ENCODE results near the gene AHCY. TPM values are rescaled to one million over a fixed set of nuclear protein-coding genes. Genes with fewer than 3 reads are reported as not detected.

AHCY gene
- total and polyA plus RNA-seq, 2 donors (not counting 1 experiment from before 2014, with no cell fraction given): 68.4 to 78.3 TPM

GRCh38 chr20:34235875-34236274 is 67.3 kb downstream of the AHCY start:
- Histone ChIP-seq H3K27me3 (ENCODE audit: control insufficient read depth, insufficient read depth, low read length) (peaks cover 12% of the 10 kb centered on the region), H3K9me3 (ENCODE audit: control insufficient read depth, insufficient read depth, low read depth, low read length) (no peaks in the 10 kb centered on the region), H3K27ac (ENCODE audit: insufficient read depth, low read length) (no peak overlapping the region), H3K9ac (ENCODE audit: insufficient read depth, low read length) (no peak overlapping the region), H3K79me2 (ENCODE audit: control insufficient read depth, insufficient read depth, low read length) (no peaks in the 10 kb centered on the region), H2AFZ (ENCODE audit: low read length) (no peak overlapping the region), H3K4me3 (replicated peaks in 1 of 4; ENCODE audit: control extremely low read depth in 1 of 4, insufficient read depth in 1 of 4, low read depth in 3 of 4, low read length in 4 of 4) (no peak overlapping the region), H3K36me3 (ENCODE audit: control insufficient read depth, insufficient read depth, low read length) (no peaks in the 10 kb centered on the region), H3K4me2 (ENCODE audit: extremely low read depth, insufficient read depth, low read length) (no peak overlapping the region), H3K4me1 (ENCODE audit: control insufficient read depth, extremely low read depth, insufficient read depth, low read length) (no peaks in the 10 kb centered on the region), H4K20me1 (ENCODE audit: control insufficient read depth, extremely low read depth, insufficient read depth, low read length) (no peaks in the 10 kb centered on the region)
- no peak for TF ChIP-seq CTCF (conservative IDR thresholded peaks at IDR 0.05 in 1 of 2, IDR thresholded peaks at IDR 0.05 in 1 of 2; ENCODE audit: low read depth in 1 of 2, low read length in 2 of 2)
- no peak for DNase-seq (ENCODE audit: low read depth in 2 of 2)

- Histone ChIP-seq H3K27me3 (ENCODE audit: control insufficient read depth, insufficient read depth, low read length) (peaks cover 4% of the 10 kb centered on the region), H3K9ac (ENCODE audit: insufficient read depth, low read length) (no peak overlapping the region), H2AFZ (ENCODE audit: low read length) (no peak overlapping the region), H4K20me1 (ENCODE audit: control insufficient read depth, extremely low read depth, insufficient read depth, low read length) (no peaks in the 10 kb centered on the region), H3K79me2 (ENCODE audit: control insufficient read depth, insufficient read depth, low read length) (no peaks in the 10 kb centered on the region), H3K4me1 (ENCODE audit: control insufficient read depth, extremely low read depth, insufficient read depth, low read length) (no peaks in the 10 kb centered on the region), H3K9me3 (ENCODE audit: control insufficient read depth, insufficient read depth, low read depth, low read length) (no peaks in the 10 kb centered on the region), H3K27ac (ENCODE audit: insufficient read depth, low read length) (no peak overlapping the region), H3K36me3 (ENCODE audit: control insufficient read depth, insufficient read depth, low read length) (no peaks in the 10 kb centered on the region), H3K4me3 (replicated peaks in 1 of 4; ENCODE audit: control extremely low read depth in 1 of 4, insufficient read depth in 1 of 4, low read depth in 3 of 4, low read length in 4 of 4) (no peak overlapping the region), H3K4me2 (ENCODE audit: extremely low read depth, insufficient read depth, low read length) (no peak overlapping the region)
- TF ChIP-seq EZH2 (IDR thresholded peaks at IDR 0.05; ENCODE audit: low read length, missing control alignments): no peak
- TF ChIP-seq CTCF (conservative IDR thresholded peaks at IDR 0.05 in 1 of 2, IDR thresholded peaks at IDR 0.05 in 1 of 2; ENCODE audit: low read depth in 1 of 2, low read length in 2 of 2): no peak
- no peak for DNase-seq (ENCODE audit: low read depth in 2 of 2)
These were observed 69.5 kb downstream of the AHCY start for GRCh38 chr20:34233687-34234086.

DNA sequence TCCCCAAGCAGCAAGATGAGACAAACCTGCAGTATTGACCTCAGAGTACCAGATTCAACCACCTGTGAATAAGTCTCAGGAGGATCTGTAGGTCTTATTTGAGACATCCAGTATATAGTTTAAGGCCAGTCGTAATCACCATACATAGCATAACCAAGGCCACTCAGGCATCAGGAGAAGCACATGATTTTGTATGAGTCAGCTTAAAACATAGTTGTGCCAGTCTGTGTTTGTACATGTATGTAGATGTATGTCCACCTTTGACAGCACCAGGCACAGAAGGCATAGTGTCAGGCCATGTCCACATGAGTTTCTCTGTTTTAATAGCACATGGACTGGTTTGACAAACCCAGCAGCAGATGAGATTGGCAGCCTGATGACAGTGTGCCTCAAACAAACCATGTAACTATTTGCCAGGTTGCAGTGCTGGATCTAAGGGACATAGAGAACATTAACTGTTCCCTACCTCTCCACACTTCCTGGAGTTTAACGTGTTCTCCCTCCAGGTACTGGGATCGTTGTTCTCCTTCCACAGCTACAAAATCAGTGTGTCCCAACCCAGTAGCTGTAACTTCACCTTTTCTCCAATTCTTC is 70.6 kb downstream of the AHCY start:
- no peak overlapping the region for H3K9ac ChIP-seq (ENCODE audit: insufficient read depth, low read length)
- no peak for DNase-seq (ENCODE audit: low read depth in 2 of 2)
- H2AFZ ChIP-seq (ENCODE audit: low read length): no peak overlapping the region
- no peaks in the 10 kb centered on the region for H3K79me2 ChIP-seq (ENCODE audit: control insufficient read depth, insufficient read depth, low read length)
- TF ChIP-seq CTCF (conservative IDR thresholded peaks at IDR 0.05 in 1 of 2, IDR thresholded peaks at IDR 0.05 in 1 of 2; ENCODE audit: low read depth in 1 of 2, low read length in 2 of 2): no peak
- no peak for TF ChIP-seq EZH2 (IDR thresholded peaks at IDR 0.05; ENCODE audit: low read length, missing control alignments)
- no peaks in the 10 kb centered on the region for H3K9me3 ChIP-seq (ENCODE audit: control insufficient read depth, insufficient read depth, low read depth, low read length)
- H3K36me3 ChIP-seq (ENCODE audit: control insufficient read depth, insufficient read depth, low read length): no peaks in the 10 kb centered on the region
- H3K4me3 ChIP-seq (replicated peaks in 1 of 4; ENCODE audit: control extremely low read depth in 1 of 4, insufficient read depth in 1 of 4, low read depth in 3 of 4, low read length in 4 of 4): no peak overlapping the region
- no peak overlapping the region for H3K4me2 ChIP-seq (ENCODE audit: extremely low read depth, insufficient read depth, low read length)
- H4K20me1 ChIP-seq (ENCODE audit: control insufficient read depth, extremely low read depth, insufficient read depth, low read length): no peaks in the 10 kb centered on the region
- no peaks in the 10 kb centered on the region for H3K4me1 ChIP-seq (ENCODE audit: control insufficient read depth, extremely low read depth, insufficient read depth, low read length)
- H3K27ac ChIP-seq (ENCODE audit: insufficient read depth, low read length): no peak overlapping the region
- H3K27me3 ChIP-seq (ENCODE audit: control insufficient read depth, insufficient read depth, low read length): peaks cover 4% of the 10 kb centered on the region
